Activated naive CD4-positive, alpha-beta T cell treated with Interleukin-2 at 50 U/mL for 16 hours (primary cell): ENCODE results near the gene THAP10.

Source experiments
- DNase-seq: peaks from one replicate; pipeline ENCODE4 v3.0.0-alpha.2; 2020

The THAP10 gene

DNA sequence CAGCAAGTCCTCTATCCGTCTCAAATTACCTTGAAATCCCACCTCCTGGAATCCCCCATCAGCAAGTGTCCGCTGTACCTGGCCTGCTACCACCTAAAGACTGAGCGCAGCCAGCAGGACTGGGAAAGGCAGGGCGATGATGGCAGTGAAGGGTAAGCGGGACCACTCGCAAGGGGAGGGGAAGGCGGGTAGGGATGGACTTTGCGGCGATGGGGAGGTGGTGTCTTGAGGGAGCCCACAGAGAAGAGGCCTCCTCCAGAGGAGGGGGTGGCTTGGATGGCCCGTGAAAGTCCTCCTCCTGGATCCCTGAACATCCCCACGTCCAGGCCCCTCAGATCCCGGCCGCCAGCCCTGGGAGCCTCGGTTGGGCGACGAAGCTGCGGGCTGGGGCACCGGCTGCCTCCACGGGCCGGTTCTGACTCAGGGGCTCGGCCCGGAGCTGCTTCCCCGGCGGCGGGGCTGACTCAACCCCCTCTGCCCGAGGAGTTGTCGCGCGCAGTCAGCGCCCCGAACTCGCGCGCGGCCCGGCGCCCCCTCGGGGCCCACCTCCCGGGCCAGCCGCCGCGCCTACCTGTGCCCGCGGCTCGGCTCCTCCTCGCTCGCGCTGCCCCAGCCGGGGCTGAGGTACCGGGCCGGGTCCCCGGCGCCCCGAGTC, 38.8 kb downstream of the THAP10 start:
- DNase-seq: peak; percentile 4

DNA sequence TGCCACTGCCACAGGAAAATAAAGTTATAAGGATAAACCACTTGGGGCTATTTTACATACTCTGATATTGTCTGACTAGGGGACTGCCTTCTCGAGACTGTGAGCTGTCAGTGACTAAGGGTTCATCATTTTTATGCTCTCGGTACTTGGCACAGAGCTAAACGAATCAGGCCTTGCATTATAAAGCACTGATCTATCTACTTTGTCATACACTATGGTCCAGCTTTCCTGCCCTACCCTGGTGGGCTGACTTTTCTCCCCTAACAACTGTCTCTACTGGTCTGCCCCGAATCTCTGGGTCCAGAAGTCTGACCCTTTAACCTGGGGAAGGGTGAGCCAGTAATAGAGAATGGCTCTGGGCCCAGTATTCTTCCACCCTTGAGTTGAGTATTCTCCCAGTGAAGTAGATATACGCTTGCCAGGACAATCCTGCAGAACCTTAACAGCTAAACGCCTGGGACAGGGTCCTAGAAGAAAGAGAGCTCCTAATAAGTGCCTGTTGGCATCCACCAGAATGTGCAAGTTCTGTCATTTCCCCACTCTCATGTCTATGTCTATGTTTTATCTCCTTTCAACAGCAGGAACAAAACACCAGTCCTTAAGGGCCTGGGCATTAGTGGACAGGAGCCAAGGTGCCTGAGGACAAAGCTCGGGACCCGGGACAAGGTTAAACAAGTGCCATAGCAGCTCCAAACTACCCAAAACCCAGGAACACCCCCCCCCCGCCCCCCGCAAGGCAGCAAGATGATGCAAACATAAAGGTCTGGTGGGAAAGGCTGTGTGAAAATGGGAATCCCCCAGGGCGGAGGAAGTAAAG, 39.5 kb downstream of the THAP10 start:
- DNase-seq: no peak

DNA sequence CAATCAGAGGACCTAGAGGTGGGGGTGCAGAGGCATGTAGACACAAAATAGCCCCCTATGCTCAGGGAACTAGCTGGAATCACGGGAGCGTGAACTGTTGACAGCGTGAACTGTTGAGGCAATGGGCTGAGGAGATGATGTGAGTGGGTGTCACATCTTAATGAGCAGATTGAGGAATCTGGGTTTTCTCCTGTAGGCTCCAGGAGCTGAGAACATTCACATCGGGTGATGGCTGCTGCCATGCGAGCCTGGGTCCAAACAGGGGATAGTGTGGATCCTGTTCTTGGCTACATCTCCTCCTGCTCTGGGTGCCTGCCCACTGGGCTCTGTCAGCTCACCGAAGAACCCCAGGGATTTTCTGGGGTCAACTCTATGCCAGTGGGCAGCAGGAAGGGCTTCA, 40.3 kb downstream of the THAP10 start:
- DNase-seq: no peak

DNA sequence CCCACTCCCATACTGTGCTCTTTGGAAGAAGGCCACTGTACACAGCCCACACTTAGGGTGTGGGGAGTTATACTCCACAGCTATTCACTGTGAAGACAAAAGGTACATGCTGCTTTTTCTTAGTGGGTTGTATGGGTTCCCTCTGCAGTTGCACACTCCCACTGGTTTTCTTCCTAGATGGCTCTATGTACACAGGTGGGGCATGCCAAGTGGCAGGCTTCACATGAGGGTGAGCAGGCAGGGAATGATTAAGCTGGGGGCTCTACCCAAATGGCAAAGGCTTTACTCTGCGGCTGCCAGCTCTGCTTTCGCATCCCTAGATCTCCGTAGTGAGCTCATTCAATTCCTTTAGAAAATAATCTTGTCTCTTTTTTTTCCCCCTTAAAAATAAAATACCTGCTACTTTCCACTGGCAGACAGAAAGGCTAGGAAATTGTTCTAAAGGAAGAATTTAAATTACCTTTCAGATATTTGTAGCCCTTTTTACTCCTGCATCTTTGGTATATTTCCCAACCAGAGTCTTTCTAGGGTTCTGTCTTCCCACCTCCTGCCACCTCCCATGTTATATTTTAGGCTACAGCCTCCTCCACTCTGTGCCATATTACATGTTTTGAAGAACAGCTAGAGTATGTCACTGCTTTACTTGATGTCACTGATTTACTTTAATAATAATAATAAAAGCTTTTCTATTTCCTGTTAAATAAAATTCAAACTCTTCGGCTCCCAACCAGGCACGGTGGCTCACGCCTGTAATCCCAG, 46.5 kb downstream of the THAP10 start:
- DNase-seq: no peak

DNA sequence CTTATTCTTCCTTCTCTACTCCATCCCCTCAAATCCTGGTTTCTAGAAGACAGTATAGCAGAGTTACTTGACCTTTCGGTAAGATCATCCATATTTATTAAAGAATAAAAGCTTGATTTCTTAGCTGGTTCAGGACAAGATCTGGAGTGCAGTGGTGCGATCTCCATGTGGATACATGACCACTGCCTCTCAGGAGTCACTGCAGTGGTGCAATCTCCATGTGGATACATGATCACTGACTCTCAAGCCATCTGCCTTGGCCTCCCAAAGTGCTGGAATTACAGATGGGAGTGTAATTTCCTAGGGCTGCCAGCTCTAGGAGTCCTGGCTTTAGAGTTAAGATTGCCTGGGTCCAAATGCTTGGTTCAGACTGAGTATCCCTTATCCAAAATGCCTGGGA, 54.8 kb downstream of the THAP10 start:
- no peak for DNase-seq

DNA sequence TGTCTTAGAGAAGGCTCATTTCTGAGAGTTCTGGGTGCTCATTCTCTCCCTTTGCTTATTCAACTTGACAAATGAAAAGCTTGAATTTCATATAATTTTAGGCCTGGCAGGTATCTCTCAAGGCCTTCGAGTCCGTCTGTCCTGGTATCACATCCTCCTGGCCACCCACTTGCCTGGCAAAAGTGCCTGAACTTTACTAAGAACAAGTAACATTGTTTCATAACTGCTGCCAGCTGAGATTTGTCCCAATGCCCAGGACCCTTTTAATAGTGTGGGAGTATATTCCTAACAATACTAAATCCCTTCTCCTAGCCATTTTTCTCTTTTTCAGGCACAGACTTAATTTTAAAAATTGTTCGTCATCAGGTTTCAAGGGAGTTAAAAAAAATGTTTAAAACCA, 56.4 kb downstream of the THAP10 start:
- no peak for DNase-seq

DNA sequence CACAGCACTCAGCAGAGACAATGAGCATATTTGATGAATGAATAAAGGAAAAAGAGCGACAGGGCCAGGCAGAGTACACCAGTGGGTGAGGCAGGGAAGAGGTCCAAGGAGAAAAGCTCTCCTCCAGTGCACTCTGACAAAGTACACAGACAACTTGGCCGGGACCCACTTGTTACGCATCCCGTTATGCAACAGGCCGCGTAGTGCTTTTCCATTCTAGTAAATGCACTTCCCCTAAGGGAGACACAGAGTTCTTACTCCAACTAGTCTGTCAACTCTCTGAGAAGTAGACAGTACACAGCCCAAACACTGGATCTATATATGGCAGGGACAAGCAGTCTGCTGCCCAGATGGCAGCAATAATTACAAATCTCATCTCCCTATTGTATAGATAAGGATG, 56.8 kb downstream of the THAP10 start:
- DNase-seq: no peak

DNA sequence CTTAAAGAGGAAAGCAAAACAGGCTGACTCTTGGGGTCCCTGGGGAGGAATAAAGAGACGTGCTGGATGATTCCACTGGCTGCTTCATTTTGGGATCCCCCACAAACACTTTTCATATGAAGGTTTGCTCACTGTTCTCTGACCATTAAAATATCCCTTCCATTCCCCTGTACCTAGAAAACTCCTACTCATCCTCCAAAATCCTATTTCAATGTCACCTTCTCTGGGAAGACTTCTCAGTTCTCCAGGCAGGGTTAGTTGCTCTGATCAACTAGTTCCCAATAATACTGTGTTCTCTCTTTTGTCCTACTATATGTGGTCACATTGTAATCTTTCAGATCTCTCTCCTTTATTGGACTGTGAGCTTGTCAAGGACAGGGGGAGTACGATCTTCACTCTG, 57.2 kb downstream of the THAP10 start:
- no peak for DNase-seq

DNA sequence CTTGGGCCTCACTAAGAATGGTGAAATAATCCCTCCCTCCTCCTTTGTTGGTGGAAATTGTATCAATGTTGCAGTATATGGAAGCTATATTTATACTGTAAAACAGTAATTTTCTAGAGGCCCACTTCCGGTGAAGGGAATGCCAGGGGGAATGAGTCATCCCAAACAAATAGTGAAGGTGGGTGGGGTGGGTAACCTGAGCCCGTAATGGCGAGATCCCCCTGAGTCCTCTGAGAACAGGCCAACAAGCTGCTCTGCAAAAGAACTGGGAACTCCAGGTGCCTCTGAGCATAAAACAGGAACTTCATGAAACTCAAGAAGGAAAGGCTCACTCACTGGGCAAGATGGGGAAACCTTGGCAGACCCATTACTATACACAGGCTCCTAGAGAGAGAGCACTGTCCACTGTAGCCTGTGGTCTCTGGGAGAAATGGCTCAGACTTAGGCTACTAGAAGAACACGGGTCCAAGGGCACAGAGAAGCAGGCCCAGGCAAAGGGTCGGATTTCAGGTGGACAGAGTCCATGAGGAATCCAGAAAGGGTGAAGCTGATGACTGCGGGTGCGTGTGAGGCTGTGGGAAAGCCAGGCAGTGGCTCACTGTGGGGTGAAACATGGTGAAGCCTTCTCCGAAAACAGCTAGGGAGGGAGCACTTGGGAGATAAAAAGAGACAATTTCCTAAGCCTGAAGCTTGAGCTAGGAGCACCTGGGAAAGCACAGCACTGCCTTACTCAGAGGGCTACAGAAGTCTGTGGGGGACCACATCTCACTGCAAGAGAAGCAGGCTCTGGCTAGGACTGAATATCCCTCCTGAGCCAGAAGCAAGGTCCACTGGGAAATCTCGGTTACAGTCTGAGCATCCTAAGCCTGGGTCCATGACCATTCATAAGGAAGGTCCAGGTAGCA, 58.1 kb downstream of the THAP10 start:
- DNase-seq: no peak

DNA sequence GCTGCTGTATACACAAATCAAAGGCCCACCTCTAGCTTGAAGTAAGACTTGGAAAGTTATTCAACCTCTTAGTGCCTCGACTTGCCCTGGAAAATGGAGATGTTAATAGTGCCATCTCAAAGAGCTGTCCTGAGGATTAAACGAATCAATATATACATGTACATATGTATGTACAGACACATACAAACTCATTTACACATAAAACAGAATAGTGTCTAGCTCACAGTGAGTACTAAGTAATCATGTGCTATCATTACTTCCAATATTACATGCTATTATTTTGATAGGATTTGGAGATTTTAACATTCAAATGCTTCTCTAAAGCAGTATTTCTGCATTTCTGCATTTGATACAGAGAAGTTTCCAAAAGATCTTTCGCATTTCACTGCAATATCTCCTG, 58.8 kb downstream of the THAP10 start:
- no peak for DNase-seq

DNA sequence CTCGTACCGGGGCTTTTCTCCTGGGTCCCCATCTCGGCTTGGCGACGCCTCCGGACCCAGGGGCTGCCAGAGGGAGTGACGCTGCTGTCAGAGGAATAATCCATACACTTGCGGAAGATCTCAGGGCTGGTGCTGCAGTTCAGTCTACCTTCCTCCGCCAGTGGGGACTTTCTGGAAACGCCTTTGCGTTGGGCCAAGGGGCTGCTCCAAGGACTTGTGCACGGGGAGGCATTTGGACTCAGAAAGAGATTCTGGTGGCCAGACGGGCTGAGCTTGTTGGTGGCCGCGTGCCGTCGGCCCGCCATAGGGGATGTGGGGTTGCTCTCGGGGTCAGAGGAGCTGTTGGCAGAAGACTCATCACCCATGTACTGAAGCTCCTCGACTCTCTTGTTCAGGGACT, 60.1 kb downstream of the THAP10 start:
- DNase-seq: no peak
